Measurements from ENCODE around the gene CPPED1.

- TF ChIP-seq EZH2 (IDR thresholded peaks at IDR 0.05) = no peak
- TF ChIP-seq CTCF (IDR thresholded peaks at IDR 0.05) = no peak
- no peak for TF ChIP-seq EZH2phosphoT487 (IDR thresholded peaks at IDR 0.05)
Measured at GRCh38 chr16:12669908-12670307, 133.8 kb downstream of the CPPED1 start.
